AG04449 (cell line): Measurements from ENCODE around the gene CADM4.

Experiments used
- CTCF ChIA-PET: fragments of 350-600 bp; formaldehyde crosslinking; extraction: SDS; loops from one replicate; lab custom pipeline; 2021; ENCODE audit warnings: antibody characterized with exemption; lab: Yijun Ruan, JAX
- POLR2A ChIA-PET: fragments of 400-600, 350-600 bp; formaldehyde crosslinking; extraction: SDS; loops from one replicate; lab custom pipeline; 2020; ENCODE audit warnings: antibody characterized with exemption, inconsistent platforms; lab: Yijun Ruan, JAX
- DNase-seq: peaks from one replicate; pipeline ENCODE4 v3.0.0-alpha.2; 2010; ENCODE audit warnings: low read depth, low spot score
- H3K4me3 ChIP-seq: 2 replicates; pipeline ENCODE4 v1.5.1; 2011; ENCODE audit warnings: low read depth, mild to moderate bottlenecking, control low read depth, low read length
- CTCF ChIP-seq: IDR thresholded peaks from one replicate; pipeline ENCODE4 v1.5.1; 2011; ENCODE audit warnings: mild to moderate bottlenecking, moderate library complexity, low read length, control low read depth, inconsistent platforms; ENCODE audit not compliant: insufficient read depth; ENCODE audit errors: missing control alignments

The CADM4 gene

GRCh38 chr19:43618921-43619261, 20.8 kb downstream of the CADM4 start:
- peak overlapping the region; percentile 81 for H3K4me3 ChIP-seq
- POLR2A ChIA-PET: interaction anchor here (0.7 kb wide), 1 partner anchor 50 kb away, joined by 3 read pairs; no protein-coding TSS in a partner anchor
- CTCF ChIA-PET: interaction anchor here (0.9 to 1.2 kb wide), 2 partner anchors 63 to 191 kb away, joined by 3 to 4 read pairs; no protein-coding TSS in a partner anchor
- no peak for TF ChIP-seq CTCF
- DNase-seq: no peak

GRCh38 chr19:43616954-43617353, 22.7 kb downstream of the CADM4 start:
- POLR2A ChIA-PET: no interaction called here
- no peak for DNase-seq
- CTCF ChIA-PET: interaction anchor here (1.0 kb wide), 1 partner anchor 23 kb away, joined by 3 read pairs; no protein-coding TSS in a partner anchor
- TF ChIP-seq CTCF: no peak
- H3K4me3 ChIP-seq: no peak overlapping the region

GRCh38 chr19:43616306-43616705, 23.3 kb downstream of the CADM4 start:
- CTCF ChIA-PET: no interaction called here
- POLR2A ChIA-PET: interaction anchor here (1.3 kb wide), 1 partner anchor 52 kb away, joined by 4 read pairs; no protein-coding TSS in a partner anchor
- no peak for DNase-seq
- no peak overlapping the region for H3K4me3 ChIP-seq
- TF ChIP-seq CTCF: no peak

GRCh38 chr19:43612374-43612773, 27.3 kb downstream of the CADM4 start:
- ChIA-PET CTCF (no interaction called here), POLR2A (no interaction called here)
- H3K4me3 ChIP-seq: no peak overlapping the region
- DNase-seq: no peak
- no peak for TF ChIP-seq CTCF

GRCh38 chr19:43611788-43612187, 27.9 kb downstream of the CADM4 start, which contains the start of gene SRRM5:
Gene SRRM5 (plus strand): TSS chr19:43612088. CDS start chr19:43612122, 34 bp downstream.
- TF ChIP-seq CTCF: no peak
- POLR2A ChIA-PET: no interaction called here
- CTCF ChIA-PET: no interaction called here
- DNase-seq: no peak
- no peak within 1 kb of the TSS for H3K4me3 ChIP-seq

GRCh38 chr19:43610493-43610892, 29.2 kb downstream of the CADM4 start:
- no peak for DNase-seq
- ChIA-PET POLR2A (no interaction called here), CTCF (interaction anchor here (1.2 kb wide), 1 partner anchor 13 kb away, joined by 4 read pairs; the partner anchor contains the start of gene ZNF576)
- no peak overlapping the region for H3K4me3 ChIP-seq
- no peak for TF ChIP-seq CTCF
